ENCODE data around the gene C22orf31.

GRCh38 chr22:29028468-29028867, 33.2 kb downstream of the C22orf31 start:
- TF ChIP-seq CTCF (IDR thresholded peaks at IDR 0.05 in 2 of 3, conservative IDR thresholded peaks at IDR 0.05 in 1 of 3; ENCODE audit: borderline replicate concordance in 1 of 3, insufficient read depth in 1 of 3, low read depth in 2 of 3, low read length in 2 of 3) (no peak), SRF (IDR thresholded peaks at IDR 0.05; ENCODE audit: low read depth) (no peak), SIN3A (IDR thresholded peaks at IDR 0.05; ENCODE audit: low read depth) (no peak), EZH2phosphoT487 (IDR thresholded peaks at IDR 0.05; ENCODE audit: borderline replicate concordance) (no peak), ATF3 (IDR thresholded peaks at IDR 0.05) (no peak), POLR2AphosphoS5 (IDR thresholded peaks at IDR 0.05; ENCODE audit: low read depth, low read length) (no peak), POLR2A (IDR thresholded peaks at IDR 0.05; ENCODE audit: borderline replicate concordance, extremely low read depth, insufficient read depth, insufficient read length) (no peak), ZBTB33 (IDR thresholded peaks at IDR 0.05; ENCODE audit: extremely low read depth, insufficient replicate concordance, low read length) (no peak), ZFX (IDR thresholded peaks at IDR 0.05) (no peak), ZNF274 (IDR thresholded peaks at IDR 0.05; ENCODE audit: low read depth, low read length) (no peak), JUND (IDR thresholded peaks at IDR 0.05) (no peak)

Data from HCT116 (cell line).